HepG2 (cell line): ENCODE measurements around the gene LASP1. TPM values are rescaled to one million over a fixed set of nuclear protein-coding genes. Genes with fewer than 3 reads are reported as not detected.

ENCODE experiments used
- ATAC-seq: fragments of 200-7000 bp; cut with Tn5 transposase; 3 replicates; pipeline ENCODE4 v1.9.1; 2020; ENCODE audit warnings: mild to moderate bottlenecking, moderate library complexity
- BruUV-seq: library from RNA; stranded (reverse); fragments of 400-500 nt; replicated peaks from 2 replicates; lab custom pipeline; 2021; lab: Mats Ljungman, UMichigan
- CTCF ChIA-PET: fragments of 300-600 bp; formaldehyde crosslinking; extraction: SDS; loops from one replicate; lab custom pipeline; 2021; ENCODE audit warnings: low total read pairs, inconsistent platforms, low intra/inter-chr PET ratio; lab: Yijun Ruan, JAX
- POLR2A ChIA-PET: fragments of 350-600 bp; sonication (Branson Sonifier 250); formaldehyde crosslinking; loops from one replicate; lab custom pipeline; 2020; ENCODE audit warnings: antibody characterized with exemption, inconsistent platforms; lab: Yijun Ruan, JAX
- DNase-seq: peaks from one replicate; pipeline ENCODE4 v3.0.0-alpha.2; 2015; ENCODE audit warnings: low spot score
- FAIRE-seq: peaks from 3 replicates; lab custom pipeline; 2011; peaks lifted over from hg19 to GRCh38; lab: Jason Lieb, UNC
- H2AFZ ChIP-seq: one replicate; pipeline ENCODE4 v1.6.1; 2011; ENCODE audit warnings: low read length, inconsistent platforms
- H3K27ac ChIP-seq: fragments of 300-600 bp; 3 replicates; pipeline ENCODE4 v1.8.0; 2011; ENCODE audit warnings: mixed run types, mild to moderate bottlenecking, mixed read lengths, low read length, inconsistent platforms; ENCODE audit not compliant: insufficient read depth; ENCODE audit errors: extremely low read length
- H3K27me3 ChIP-seq, 2 experiments: fragments of 200-600 bp in 1 of 2; 2 replicates in 1 of 2; 3 replicates in 1 of 2; pipeline versions ENCODE4 v1.6.0 to v1.8.0; 2011; ENCODE audit warnings: low read length in 2 of 2, mild to moderate bottlenecking in 2 of 2, moderate library complexity in 2 of 2, inconsistent platforms in 1 of 2; ENCODE audit not compliant: insufficient read depth in 2 of 2, control insufficient read depth in 1 of 2
- H3K36me3 ChIP-seq, 2 experiments: fragments of 200-600 bp in 1 of 2; replicated peaks in 1 of 2; 2 replicates in 1 of 2; 3 replicates in 1 of 2; pipeline versions ENCODE4 v1.5.1 to v1.8.0; 2011; ENCODE audit warnings: low read length in 2 of 2, inconsistent platforms in 1 of 2; ENCODE audit not compliant: insufficient read depth in 2 of 2, control insufficient read depth in 1 of 2
- H3K4me1 ChIP-seq: 2 replicates; pipeline ENCODE4 v1.5.1; 2012; ENCODE audit warnings: low read length, inconsistent platforms; ENCODE audit not compliant: insufficient read depth
- H3K4me2 ChIP-seq: 2 replicates; pipeline ENCODE4 v1.6.0; 2011; ENCODE audit warnings: low read depth, low read length, inconsistent platforms
- H3K4me3 ChIP-seq, 3 experiments: fragments of 200-600 bp in 1 of 3; sonication (generic), shearing (Covaris generic) in 1 of 3; replicated peaks in 1 of 3; 2 replicates each; pipeline ENCODE4 v1.5.1; 2011 to 2016; ENCODE audit warnings: low read length in 3 of 3, inconsistent platforms in 2 of 3, low read depth in 2 of 3, mild to moderate bottlenecking in 2 of 3, control low read depth in 1 of 3, mixed read lengths in 1 of 3; ENCODE audit not compliant: insufficient read depth in 1 of 3
- H3K79me2 ChIP-seq: one replicate; pipeline ENCODE4 v1.6.1; 2011; ENCODE audit warnings: low read length, inconsistent platforms; ENCODE audit not compliant: insufficient read depth
- H3K9ac ChIP-seq: 2 replicates; pipeline ENCODE4 v1.6.0; 2011; ENCODE audit warnings: mild to moderate bottlenecking, low read depth, low read length, inconsistent platforms; ENCODE audit not compliant: insufficient read depth
- H3K9me3 ChIP-seq: 2 replicates; pipeline ENCODE4 v1.5.1; 2012; ENCODE audit warnings: mild to moderate bottlenecking, low read length
- H4K20me1 ChIP-seq: 2 replicates; pipeline ENCODE4 v1.6.0; 2011; ENCODE audit warnings: inconsistent platforms, mild to moderate bottlenecking, low read length, moderate library complexity; ENCODE audit not compliant: insufficient read depth
- AGO2 ChIP-seq: fragments of 200-400 bp; formaldehyde crosslinking; optimal IDR thresholded peaks from 2 replicates; pipeline ENCODE3; 2017; ENCODE audit warnings: mild to moderate bottlenecking, low read depth, low read length, moderate library complexity
- ATF1 ChIP-seq: IDR thresholded peaks from 2 replicates; pipeline ENCODE4 v1.6.1; 2016; ENCODE audit warnings: mild to moderate bottlenecking, control low read depth
- NFRKB ChIP-seq: fragments of 450-650 bp; IDR thresholded peaks from 2 replicates; pipeline ENCODE4 v1.6.1; 2017
- NR1H2 ChIP-seq: sonication (generic); formaldehyde crosslinking; IDR thresholded peaks from 2 replicates; pipeline ENCODE4 v1.8.1; 2022; ENCODE audit warnings: low read depth, missing genetic modification reagents, borderline replicate concordance
- ONECUT2 ChIP-seq: sonication (generic); formaldehyde crosslinking; IDR thresholded peaks from 2 replicates; pipeline ENCODE4 v1.4.0; 2020; ENCODE audit warnings: missing genetic modification reagents
- PCBP2 ChIP-seq: fragments of 200-400 bp; formaldehyde crosslinking; optimal IDR thresholded peaks from 2 replicates; pipeline ENCODE3; 2018; ENCODE audit warnings: low read length, low read depth; ENCODE audit not compliant: poor library complexity, severe bottlenecking
- PHF21A ChIP-seq: sonication (generic); formaldehyde crosslinking; IDR thresholded peaks from 2 replicates; pipeline ENCODE4 v1.5.0; 2020; ENCODE audit warnings: mild to moderate bottlenecking, missing genetic modification reagents
- SKI ChIP-seq: fragments of 450-650 bp; IDR thresholded peaks from one replicate; pipeline ENCODE4 v1.6.1; 2018; ENCODE audit warnings: mild to moderate bottlenecking; ENCODE audit not compliant: partially characterized antibody
- TOE1 ChIP-seq: sonication (generic); formaldehyde crosslinking; IDR thresholded peaks from 2 replicates; pipeline ENCODE4 v1.4.0; 2020; ENCODE audit warnings: mild to moderate bottlenecking, missing genetic modification reagents
- ZFP1 ChIP-seq: IDR thresholded peaks from 2 replicates; pipeline ENCODE4 v1.6.1; 2016
- ZNF12 ChIP-seq: sonication (generic); formaldehyde crosslinking; IDR thresholded peaks from 2 replicates; pipeline ENCODE4 v1.5.0; 2020; ENCODE audit warnings: missing genetic modification reagents
- ZNF180 ChIP-seq: sonication (generic); formaldehyde crosslinking; IDR thresholded peaks from 2 replicates; pipeline ENCODE4 v1.4.0; 2020; ENCODE audit warnings: low read depth, missing genetic modification reagents, borderline replicate concordance
- ZNF33A ChIP-seq: sonication (generic); formaldehyde crosslinking; IDR thresholded peaks from 2 replicates; pipeline ENCODE4 v1.5.1; 2020; ENCODE audit warnings: missing genetic modification reagents, mild to moderate bottlenecking, moderate library complexity, borderline replicate concordance
- ZNF768 ChIP-seq: sonication (generic); formaldehyde crosslinking; IDR thresholded peaks from 2 replicates; pipeline ENCODE4 v1.4.0; 2020; ENCODE audit warnings: missing genetic modification reagents
- ZNF782 ChIP-seq: sonication (generic); formaldehyde crosslinking; IDR thresholded peaks from 2 replicates; pipeline ENCODE4 v1.4.0; 2020; ENCODE audit warnings: missing genetic modification reagents, mild to moderate bottlenecking, borderline replicate concordance
- WGBS: methylation state at CpG from one replicate; pipeline ENCODE4 v1.1.6; 2017; ENCODE audit warnings: low lambda C conversion rate; 5-methylcytosine and 5-hydroxymethylcytosine counted together
- in situ Hi-C: cut with HindIII; loops from 2 replicates; pipeline ENCODE4 v1.10.0; 2017; ENCODE audit warnings: low pct_unique_long_range_greater_than_20kb; ENCODE audit not compliant: extremely low pct_ligation_motif_present
- intact Hi-C: fragments of 100-400 bp; cut with micrococcal nuclease; formaldehyde crosslinking; loops from one replicate; pipeline ENCODE4 v1.10.0; 2022; ENCODE audit not compliant: unreplicated experiment
- polyA plus RNA-seq, 8 experiments: library from polyadenylated mRNA; depleted of rRNA in 3 of 8; stranded (reverse) in 7 of 8; unstranded in 1 of 8; fragments of >200 nt; fragmentation: Illumina TruSeq in 4 of 8; extraction: Trizol in 4 of 8; gene quantifications; 2 replicates each; pipeline versions ENCODE4 v1.2.1 to v1.2.3, GENCODE V29; 2011 to 2016; ENCODE audit warnings: low read depth in 4 of 8, missing spikeins in 1 of 8, mixed read lengths in 1 of 8; ENCODE audit not compliant: insufficient read depth in 1 of 8
- total RNA-seq, 5 experiments: library from RNA; depleted of rRNA; stranded (reverse); fragments of >200 nt; fragmentation: Illumina TruSeq; extraction: Trizol; gene quantifications; 2 replicates each; pipeline ENCODE4 v1.2.3, GENCODE V29; 2016; ENCODE audit warnings: low read depth in 1 of 5
- TF ChIP-seq, protein P1 (sequence below): sonication (generic); formaldehyde crosslinking; IDR thresholded peaks from 2 replicates; pipeline ENCODE4 v1.4.0; 2020; ENCODE audit warnings: missing genetic modification reagents

The LASP1 gene
- total and polyA plus RNA-seq, 2 of the 13 experiments (the other 11 are each of a cell fraction or from before 2014, with no cell fraction given): 70.1 to 97.0 TPM

DNA sequence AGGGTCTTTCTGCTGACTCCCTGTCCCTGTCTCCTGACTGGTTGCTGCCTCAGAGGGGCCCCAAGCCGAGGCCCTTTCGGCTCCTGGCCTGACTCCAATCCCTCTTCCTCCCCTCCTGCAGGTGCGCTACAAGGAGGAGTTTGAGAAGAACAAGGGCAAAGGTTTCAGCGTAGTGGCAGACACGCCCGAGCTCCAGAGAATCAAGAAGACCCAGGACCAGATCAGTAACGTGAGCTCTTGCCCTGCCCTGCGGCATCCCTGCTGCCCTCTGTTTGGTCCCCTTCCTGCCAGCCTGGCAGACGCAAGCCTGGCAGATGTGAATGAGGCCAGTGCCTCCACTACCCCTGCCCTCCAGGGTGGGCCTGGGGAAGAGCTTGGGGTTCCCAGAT, 28.4 kb downstream of the LASP1 start:
- Histone ChIP-seq H3K4me2 (no peak overlapping the region), H3K27me3 (no peaks in the 10 kb centered on the region), H3K36me3 (peaks cover 42 to 72% of the 10 kb centered on the region in 2 experiments), H3K4me1 (peaks cover 28% of the 10 kb centered on the region), H4K20me1 (peaks cover 5% of the 10 kb centered on the region; the same call in 1 of the 2 replicates), H3K79me2 (no peaks in the 10 kb centered on the region), H3K4me3 (no peak overlapping the region), H3K9ac (no peak overlapping the region), H3K27ac (peak overlapping the region; percentile 36), H2AFZ (no peak overlapping the region), H3K9me3 (no peaks in the 10 kb centered on the region)
- FAIRE-seq (no peak), ATAC-seq (no peak), DNase-seq (no peak)
- TF ChIP-seq TOE1 (CRISPR knock-in tag) (no peak), ZNF33A (no peak), ATF1 (CRISPR knock-in tag) (no peak), ZNF180 (CRISPR knock-in tag) (no peak), ZNF12 (CRISPR knock-in tag) (no peak), PHF21A (CRISPR knock-in tag) (0 out of 2 replicates have a peak, but pooled peaks have one; percentile 14)
- ChIA-PET POLR2A (interaction anchor here (0.6 to 2.1 kb wide), 3 partner anchors 13 to 51 kb away, joined by 3 to 19 read pairs (median 4); no protein-coding TSS in a partner anchor), CTCF (no interaction called here)
- intact Hi-C loops: no loop called here
- 97% methylated on average over 8 of the region's 9 CpGs for WGBS
- no TSS peak for BruUV-seq
- in situ Hi-C loops: no loop called here

DNA sequence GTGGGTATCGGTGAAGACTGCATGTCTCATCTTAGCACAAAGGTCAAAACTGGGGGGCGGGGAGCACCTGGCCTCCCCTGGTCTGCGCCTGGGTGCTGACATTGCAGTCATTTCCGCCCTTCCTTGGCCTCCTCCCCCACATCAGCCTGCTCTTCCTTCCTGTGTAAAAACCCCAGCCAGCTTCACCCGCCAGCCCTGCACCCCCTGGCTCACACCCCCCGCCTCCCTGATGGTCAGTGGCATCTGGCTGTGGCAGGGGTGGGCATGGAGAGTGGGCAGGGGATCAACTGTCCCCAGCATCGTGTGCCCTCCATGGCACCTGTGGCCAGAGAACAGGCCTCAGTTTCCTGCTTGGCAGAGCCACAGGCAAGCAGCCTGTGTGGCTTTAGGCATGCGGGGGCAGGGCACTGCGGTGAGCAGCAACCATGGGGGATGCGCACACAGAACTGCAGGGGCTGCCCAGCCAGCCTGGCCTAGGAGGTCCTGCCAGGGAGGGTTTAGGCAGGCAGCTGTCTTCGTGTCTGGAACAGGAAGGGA, 29.0 kb downstream of the LASP1 start:
- ATAC-seq (no peak), FAIRE-seq (no peak), DNase-seq (no peak)
- no peak overlapping the region for H3K4me3 ChIP-seq
- no peaks in the 10 kb centered on the region for H3K9me3 ChIP-seq
- TF ChIP-seq AGO2: peak; percentile 74
- TF ChIP-seq, protein P1, sequence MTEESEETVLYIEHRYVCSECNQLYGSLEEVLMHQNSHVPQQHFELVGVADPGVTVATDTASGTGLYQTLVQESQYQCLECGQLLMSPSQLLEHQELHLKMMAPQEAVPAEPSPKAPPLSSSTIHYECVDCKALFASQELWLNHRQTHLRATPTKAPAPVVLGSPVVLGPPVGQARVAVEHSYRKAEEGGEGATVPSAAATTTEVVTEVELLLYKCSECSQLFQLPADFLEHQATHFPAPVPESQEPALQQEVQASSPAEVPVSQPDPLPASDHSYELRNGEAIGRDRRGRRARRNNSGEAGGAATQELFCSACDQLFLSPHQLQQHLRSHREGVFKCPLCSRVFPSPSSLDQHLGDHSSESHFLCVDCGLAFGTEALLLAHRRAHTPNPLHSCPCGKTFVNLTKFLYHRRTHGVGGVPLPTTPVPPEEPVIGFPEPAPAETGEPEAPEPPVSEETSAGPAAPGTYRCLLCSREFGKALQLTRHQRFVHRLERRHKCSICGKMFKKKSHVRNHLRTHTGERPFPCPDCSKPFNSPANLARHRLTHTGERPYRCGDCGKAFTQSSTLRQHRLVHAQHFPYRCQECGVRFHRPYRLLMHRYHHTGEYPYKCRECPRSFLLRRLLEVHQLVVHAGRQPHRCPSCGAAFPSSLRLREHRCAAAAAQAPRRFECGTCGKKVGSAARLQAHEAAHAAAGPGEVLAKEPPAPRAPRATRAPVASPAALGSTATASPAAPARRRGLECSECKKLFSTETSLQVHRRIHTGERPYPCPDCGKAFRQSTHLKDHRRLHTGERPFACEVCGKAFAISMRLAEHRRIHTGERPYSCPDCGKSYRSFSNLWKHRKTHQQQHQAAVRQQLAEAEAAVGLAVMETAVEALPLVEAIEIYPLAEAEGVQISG (CRISPR knock-in tag): no peak
- TF ChIP-seq NR1H2 (CRISPR knock-in tag): no peak
- TF ChIP-seq ONECUT2: no peak
- peak; percentile 30; the same call in 1 of the 2 replicates for TF ChIP-seq ZNF768 (CRISPR knock-in tag)
- no peak for TF ChIP-seq SKI
- no peak for TF ChIP-seq PHF21A (CRISPR knock-in tag)
- no peak for TF ChIP-seq ZFP1 (CRISPR knock-in tag)
- TF ChIP-seq PCBP2: no peak
- no peak for TF ChIP-seq ZNF782
- no peak for TF ChIP-seq NFRKB
- no peak overlapping the region for H3K9ac ChIP-seq
- intact Hi-C loops (no loop called here), in situ Hi-C loops (no loop called here)
- no peak overlapping the region for H3K4me2 ChIP-seq
- no TSS peak for BruUV-seq
- peaks cover 5% of the 10 kb centered on the region; the same call in 1 of the 2 replicates for H4K20me1 ChIP-seq
- peaks cover 28% of the 10 kb centered on the region for H3K4me1 ChIP-seq
- ChIA-PET CTCF (no interaction called here), POLR2A (interaction anchor here (0.6 to 1.1 kb wide), 2 partner anchors 13 to 45 kb away, joined by 3 to 4 read pairs; no protein-coding TSS in a partner anchor)
- no peak overlapping the region for H3K27ac ChIP-seq
- no peaks in the 10 kb centered on the region for H3K27me3 ChIP-seq
- 96% methylated on average over 10 of the region's 11 CpGs for WGBS
- no peak overlapping the region for H2AFZ ChIP-seq
- peaks cover 40 to 72% of the 10 kb centered on the region in 2 experiments for H3K36me3 ChIP-seq
- no peaks in the 10 kb centered on the region for H3K79me2 ChIP-seq
